H9 (cell line): ENCODE data around the gene SFI1. TPM values are rescaled to one million over a fixed set of nuclear protein-coding genes. Genes with fewer than 3 reads are reported as not detected.

Experiments
- DNase-seq: peaks from one replicate; pipeline ENCODE4 v3.0.0-alpha.2; 2017
- H2AFZ ChIP-seq: one replicate; pipeline ENCODE4 v1.6.1; 2013; ENCODE audit warnings: mild to moderate bottlenecking, low read length, control low read depth, moderate library complexity
- H2AK5ac ChIP-seq: 2 replicates; pipeline ENCODE4 v1.6.1; 2013; ENCODE audit warnings: low read length, control low read depth, mixed read lengths; ENCODE audit not compliant: insufficient read length
- H2BK120ac ChIP-seq: one replicate; pipeline ENCODE4 v1.6.1; 2013; ENCODE audit warnings: low read depth, mild to moderate bottlenecking, low read length, control low read depth, inconsistent platforms; ENCODE audit not compliant: poor library complexity, severe bottlenecking
- H2BK12ac ChIP-seq: 2 replicates; pipeline ENCODE4 v1.6.1; 2013; ENCODE audit warnings: low read length, control low read depth, mixed read lengths, low read depth; ENCODE audit not compliant: insufficient read length
- H2BK15ac ChIP-seq: 2 replicates; pipeline ENCODE4 v1.6.1; 2013; ENCODE audit warnings: low read depth, low read length, control low read depth
- H2BK20ac ChIP-seq: one replicate; pipeline ENCODE4 v1.6.1; 2013; ENCODE audit warnings: low read depth, mild to moderate bottlenecking, low read length, control low read depth, inconsistent platforms; ENCODE audit not compliant: poor library complexity, severe bottlenecking
- H2BK5ac ChIP-seq: 2 replicates; pipeline ENCODE4 v1.6.1; 2013; ENCODE audit warnings: low read length, control low read depth, mixed read lengths; ENCODE audit not compliant: insufficient read length
- H3K14ac ChIP-seq: 2 replicates; pipeline ENCODE4 v1.6.1; 2013; ENCODE audit warnings: low read length, control low read depth; ENCODE audit not compliant: insufficient read depth
- H3K18ac ChIP-seq: 2 replicates; pipeline ENCODE4 v1.6.1; 2013; ENCODE audit warnings: low read depth, mild to moderate bottlenecking, mixed read lengths, low read length, control low read depth; ENCODE audit not compliant: insufficient read length
- H3K23ac ChIP-seq: 2 replicates; pipeline ENCODE4 v1.6.1; 2013; ENCODE audit warnings: low read length, control low read depth, mixed read lengths, low read depth; ENCODE audit not compliant: insufficient read length
- H3K23me2 ChIP-seq: 2 replicates; pipeline ENCODE4 v1.6.1; 2013; ENCODE audit warnings: low read depth, mild to moderate bottlenecking, mixed read lengths, low read length, control low read depth; ENCODE audit not compliant: insufficient read length, poor library complexity, severe bottlenecking
- H3K27ac ChIP-seq: 2 replicates; pipeline ENCODE4 v1.5.1; 2013; ENCODE audit warnings: low read length, control low read depth, mixed read lengths, low read depth; ENCODE audit not compliant: insufficient read length
- H3K27me3 ChIP-seq: 2 replicates; pipeline ENCODE4 v1.6.1; 2013; ENCODE audit warnings: low read length, control low read depth, inconsistent platforms; ENCODE audit not compliant: insufficient read depth
- H3K4ac ChIP-seq: 2 replicates; pipeline ENCODE4 v1.6.1; 2013; ENCODE audit warnings: low read depth, mild to moderate bottlenecking, control low read depth, inconsistent platforms, low read length, moderate library complexity
- H3K4me1 ChIP-seq: 2 replicates; pipeline ENCODE4 v1.6.1; 2013; ENCODE audit warnings: low read length, control low read depth, inconsistent platforms; ENCODE audit not compliant: insufficient read depth
- H3K4me2 ChIP-seq: 2 replicates; pipeline ENCODE4 v1.6.1; 2013; ENCODE audit warnings: low read length, control low read depth, mixed read lengths; ENCODE audit not compliant: insufficient read length, insufficient read depth
- H3K56ac ChIP-seq: 2 replicates; pipeline ENCODE4 v1.6.1; 2013; ENCODE audit warnings: low read depth, mild to moderate bottlenecking, mixed read lengths, low read length, control low read depth; ENCODE audit not compliant: insufficient read length
- H3K79me1 ChIP-seq: 2 replicates; pipeline ENCODE4 v1.6.1; 2013; ENCODE audit warnings: low read depth, mild to moderate bottlenecking, moderate library complexity, low read length, control low read depth, inconsistent platforms; ENCODE audit not compliant: insufficient read depth, poor library complexity, severe bottlenecking
- H3K79me2 ChIP-seq: 2 replicates; pipeline ENCODE4 v1.6.1; 2013; ENCODE audit warnings: low read length, control low read depth, inconsistent platforms; ENCODE audit not compliant: insufficient read depth
- H3K9ac ChIP-seq: 2 replicates; pipeline ENCODE4 v1.6.1; 2013; ENCODE audit warnings: low read length, control low read depth, mixed read lengths; ENCODE audit not compliant: insufficient read length; ENCODE audit errors: extremely low read depth
- H3K9me3 ChIP-seq: one replicate; pipeline ENCODE4 v1.6.1; 2013; ENCODE audit warnings: low read depth, low read length, inconsistent platforms; ENCODE audit not compliant: control insufficient read depth
- H3T11ph ChIP-seq: one replicate; pipeline ENCODE4 v1.6.1; 2013; ENCODE audit warnings: mild to moderate bottlenecking, low read length, control low read depth, inconsistent platforms
- H4K20me1 ChIP-seq: one replicate; pipeline ENCODE4 v1.6.1; 2013; ENCODE audit not compliant: control insufficient read depth, insufficient read length, insufficient read depth
- H4K5ac ChIP-seq: 2 replicates; pipeline ENCODE4 v1.6.1; 2013; ENCODE audit warnings: low read depth, mild to moderate bottlenecking, mixed read lengths, low read length, control low read depth; ENCODE audit not compliant: insufficient read length
- H4K8ac ChIP-seq: replicated peaks from 2 replicates; pipeline ENCODE4 v1.6.1; 2013; ENCODE audit warnings: low read length, control low read depth, mixed read lengths, low read depth; ENCODE audit not compliant: insufficient read length
- H4K91ac ChIP-seq: 2 replicates; pipeline ENCODE4 v1.6.1; 2013; ENCODE audit warnings: low read depth, mild to moderate bottlenecking, moderate library complexity, mixed read lengths, low read length, control low read depth; ENCODE audit not compliant: insufficient read length
- H3K27ac Mint-ChIP-seq, 3 experiments: 2 replicates in 2 of 3; 3 replicates in 1 of 3; pipeline ENCODE4 v1.8.0; 2020 to 2021; ENCODE audit warnings: mixed read lengths in 3 of 3, mild to moderate bottlenecking in 1 of 3, moderate library complexity in 1 of 3
- H3K27me3 Mint-ChIP-seq: 2 replicates; pipeline ENCODE4 v1.8.0; 2021; ENCODE audit warnings: low read depth, mild to moderate bottlenecking, moderate library complexity, mixed read lengths
- H3K36me3 Mint-ChIP-seq, 3 experiments: 2 replicates in 2 of 3; 3 replicates in 1 of 3; pipeline ENCODE4 v1.8.0; 2020 to 2021; ENCODE audit warnings: low read depth in 3 of 3, mixed read lengths in 3 of 3; ENCODE audit not compliant: insufficient read depth in 1 of 3
- H3K4me1 Mint-ChIP-seq, 2 experiments: 2 replicates each; pipeline ENCODE4 v1.8.0; 2020; ENCODE audit warnings: mixed read lengths in 2 of 2
- H3K4me3 Mint-ChIP-seq, 2 experiments: 2 replicates in 1 of 2; 3 replicates in 1 of 2; pipeline ENCODE4 v1.8.0; 2020 to 2021; ENCODE audit warnings: mild to moderate bottlenecking in 2 of 2, mixed read lengths in 2 of 2, moderate library complexity in 1 of 2
- H3K9me3 Mint-ChIP-seq, 2 experiments: 2 replicates in 1 of 2; 3 replicates in 1 of 2; pipeline ENCODE4 v1.8.0; 2020; ENCODE audit warnings: mild to moderate bottlenecking in 2 of 2, mixed read lengths in 2 of 2, moderate library complexity in 1 of 2
- CTCF ChIP-seq: fragments of 200-600 bp; sonication (generic); conservative IDR thresholded peaks from 3 replicates; pipeline ENCODE4 v1.8.0; 2021; ENCODE audit warnings: antibody characterized with exemption, mild to moderate bottlenecking
- WGBS: extraction: QIAGEN DNeasy Blood & Tissue Kit; methylation state at CpG from one replicate; pipeline ENCODE4 v1.1.7; 2013; ENCODE audit warnings: missing lambda C conversion rate, low lambda C conversion rate, mixed read lengths; ENCODE audit not compliant: insufficient read length; ENCODE audit errors: extremely low coverage; 5-methylcytosine and 5-hydroxymethylcytosine counted together
- total RNA-seq: library from RNA; stranded (reverse); gene quantifications from 2 replicates; pipeline ENCODE4 v1.2.1, GENCODE V29; 2021

SFI1 gene
- total RNA-seq, 1 experiment from 2014 or later: 26.4 TPM

- H3K9me3 Mint-ChIP-seq: no peaks in the 10 kb centered on the region
- H2AK5ac ChIP-seq: no peak overlapping the region
- no peaks in the 10 kb centered on the region for H3K79me1 ChIP-seq
- H4K5ac ChIP-seq: no peak overlapping the region
- H3K18ac ChIP-seq: no peak overlapping the region
- no peak overlapping the region for H3K27ac Mint-ChIP-seq
- H3K4me3 Mint-ChIP-seq: no peak overlapping the region
- no peak overlapping the region for H3K27ac ChIP-seq
- H4K8ac ChIP-seq: no peak overlapping the region
- H3K14ac ChIP-seq: no peak overlapping the region
- no peak overlapping the region for H2BK20ac ChIP-seq
- H3K4me1 ChIP-seq: no peaks in the 10 kb centered on the region
- H2BK15ac ChIP-seq: no peak overlapping the region
- H3K9ac ChIP-seq: no peak overlapping the region
- H4K20me1 ChIP-seq: no peaks in the 10 kb centered on the region
- no peaks in the 10 kb centered on the region for H3K23me2 ChIP-seq
- no peak overlapping the region for H3K56ac ChIP-seq
- H3K9me3 ChIP-seq: no peaks in the 10 kb centered on the region
- no peak overlapping the region for H4K91ac ChIP-seq
- H3K23ac ChIP-seq: no peak overlapping the region
- H3K4me2 ChIP-seq: no peak overlapping the region
- no peak overlapping the region for H2BK120ac ChIP-seq
- H3K4me1 Mint-ChIP-seq: peaks cover 7 to 10% of the 10 kb centered on the region in 2 experiments
- H2AFZ ChIP-seq: no peak overlapping the region
- H3K36me3 Mint-ChIP-seq: peaks cover 3 to 44% (median 20%) of the 10 kb centered on the region in 3 experiments; a peak in 6 of 7 replicates
- no peak overlapping the region for H3T11ph ChIP-seq
- H3K27me3 ChIP-seq: no peaks in the 10 kb centered on the region
- TF ChIP-seq CTCF: no peak
- H3K79me2 ChIP-seq: no peaks in the 10 kb centered on the region
- no peak overlapping the region for H2BK12ac ChIP-seq
- WGBS: no CpG with 5 or more reads among the region's 2 CpGs
- no peak overlapping the region for H2BK5ac ChIP-seq
- no peak overlapping the region for H3K4ac ChIP-seq
- DNase-seq: no peak
- H3K27me3 Mint-ChIP-seq: no peaks in the 10 kb centered on the region; the same call in 1 of the 2 replicates
Observed at GRCh38 chr22:31446767-31447166, 49.6 kb upstream of the SFI1 start.
